ENCODE data around the gene ZNF682.
"Not testable (repeated sequence)": the region's sequence is repeated elsewhere in the genome, so short reads cannot be mapped to it uniquely, and the experiment has no call there.

Gene ZNF682

GRCh38 chr19:19966862-19967261 lies 72.4 kb downstream of the ZNF682 start:
- no peak for DNase-seq

- DNase-seq, result not testable (repeated sequence)
These were observed 73.2 kb downstream of the ZNF682 start for GRCh38 chr19:19966126-19966525.

GRCh38 chr19:19964416-19964815 lies 74.9 kb downstream of the ZNF682 start:
- no peak for DNase-seq

GRCh38 chr19:19959151-19959799 lies 80.0 kb downstream of the ZNF682 start:
- peak; percentile 51 for DNase-seq

- DNase-seq, result not testable (repeated sequence)
These were observed 81.5 kb downstream of the ZNF682 start for GRCh38 chr19:19957766-19958165.

- no peak for DNase-seq
These were observed 82.8 kb downstream of the ZNF682 start for GRCh38 chr19:19956434-19957075.

GRCh38 chr19:19955208-19955607 lies 84.1 kb downstream of the ZNF682 start:
- DNase-seq, result no peak

Measured in stimulated activated CD4-positive, alpha-beta T cell treated with anti-CD3 and anti-CD28 coated beads, Interleukin-12 subunit alpha, Interleukin-12 subunit beta, amount 100 ng/mL, for 4 hours (primary cell).